CMK (cell line): ENCODE measurements around the gene TMUB1.

ENCODE experiments used
- DNase-seq: peaks from one replicate; pipeline ENCODE4 v3.0.0-alpha.2; 2010; ENCODE audit warnings: low read depth

Gene TMUB1

GRCh38 chr7:151083071-151083823 is at the start of gene TMUB1:
Gene TMUB1 (minus strand): TSS chr7:151083493. CDS start chr7:151082563, 930 bp downstream.
- no peak for DNase-seq

GRCh38 chr7:151132461-151133205 is 49.3 kb upstream of the TMUB1 start:
- DNase-seq: no peak

GRCh38 chr7:151131592-151132293 is 48.5 kb upstream of the TMUB1 start:
- DNase-seq: no peak

- no peak for DNase-seq
These were observed 47.9 kb upstream of the TMUB1 start for GRCh38 chr7:151131224-151131591.

- DNase-seq: no peak
These were observed 47.5 kb upstream of the TMUB1 start for GRCh38 chr7:151130741-151131157.

GRCh38 chr7:151129960-151130591 is 46.8 kb upstream of the TMUB1 start:
- no peak for DNase-seq

GRCh38 chr7:151129117-151129959 is 46.0 kb upstream of the TMUB1 start:
- DNase-seq: no peak

GRCh38 chr7:151128716-151129115 is 45.4 kb upstream of the TMUB1 start:
- no peak for DNase-seq

GRCh38 chr7:151128144-151128543 is 44.9 kb upstream of the TMUB1 start:
- DNase-seq: no peak

- no peak for DNase-seq
These were observed 43.3 kb upstream of the TMUB1 start for GRCh38 chr7:151126491-151127137.

- DNase-seq: no peak
These were observed 42.7 kb upstream of the TMUB1 start for GRCh38 chr7:151125846-151126481.

GRCh38 chr7:151125470-151125845 is 42.2 kb upstream of the TMUB1 start:
- DNase-seq: no peak

- no peak for DNase-seq
These were observed 41.7 kb upstream of the TMUB1 start for GRCh38 chr7:151124899-151125399.

GRCh38 chr7:151124481-151124880 is 41.2 kb upstream of the TMUB1 start:
- DNase-seq: no peak

GRCh38 chr7:151123822-151124464 is 40.6 kb upstream of the TMUB1 start:
- DNase-seq: no peak

- DNase-seq: no peak
These were observed 40.0 kb upstream of the TMUB1 start for GRCh38 chr7:151123158-151123821.

GRCh38 chr7:151122796-151123157 is 39.5 kb upstream of the TMUB1 start:
- no peak for DNase-seq

- DNase-seq: no peak
These were observed 39.0 kb upstream of the TMUB1 start for GRCh38 chr7:151122276-151122675.
